Measurements from ENCODE around the gene PACRG.

DNA sequence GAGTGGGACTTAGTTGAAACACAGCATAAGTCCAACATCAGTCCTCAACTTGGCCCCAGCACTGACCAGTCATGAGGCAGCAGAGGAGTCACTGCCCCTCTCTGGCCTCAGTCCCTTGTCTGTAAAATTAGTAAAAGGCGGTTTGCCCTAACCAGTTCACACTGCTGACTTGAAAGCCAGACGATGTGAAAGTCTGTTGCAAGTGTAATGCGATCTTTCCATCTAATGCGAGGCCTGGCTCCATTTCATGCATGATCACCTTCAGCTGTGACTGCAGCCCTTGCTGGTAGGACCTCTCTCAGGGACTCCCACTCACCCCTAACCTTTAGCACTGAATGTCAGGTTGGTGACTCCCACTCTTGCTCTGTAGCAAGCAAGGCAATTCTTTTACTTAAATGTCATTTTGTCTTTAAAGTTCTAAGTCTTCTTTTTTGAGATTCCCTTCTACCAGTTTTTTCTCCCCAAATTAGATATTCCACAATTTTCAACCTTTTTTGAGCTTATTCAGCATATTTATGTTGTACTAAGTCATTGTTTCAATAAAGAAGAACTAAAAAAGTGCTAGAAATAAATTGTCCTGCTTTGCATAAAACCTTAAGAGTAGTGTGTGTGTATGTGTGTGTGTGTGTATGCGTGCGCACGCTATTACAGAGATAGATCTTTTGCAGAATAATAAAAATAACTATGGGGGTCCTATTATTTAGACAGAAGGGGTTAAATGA, 245.5 kb downstream of the PACRG start:
- TF ChIP-seq, protein P1, sequence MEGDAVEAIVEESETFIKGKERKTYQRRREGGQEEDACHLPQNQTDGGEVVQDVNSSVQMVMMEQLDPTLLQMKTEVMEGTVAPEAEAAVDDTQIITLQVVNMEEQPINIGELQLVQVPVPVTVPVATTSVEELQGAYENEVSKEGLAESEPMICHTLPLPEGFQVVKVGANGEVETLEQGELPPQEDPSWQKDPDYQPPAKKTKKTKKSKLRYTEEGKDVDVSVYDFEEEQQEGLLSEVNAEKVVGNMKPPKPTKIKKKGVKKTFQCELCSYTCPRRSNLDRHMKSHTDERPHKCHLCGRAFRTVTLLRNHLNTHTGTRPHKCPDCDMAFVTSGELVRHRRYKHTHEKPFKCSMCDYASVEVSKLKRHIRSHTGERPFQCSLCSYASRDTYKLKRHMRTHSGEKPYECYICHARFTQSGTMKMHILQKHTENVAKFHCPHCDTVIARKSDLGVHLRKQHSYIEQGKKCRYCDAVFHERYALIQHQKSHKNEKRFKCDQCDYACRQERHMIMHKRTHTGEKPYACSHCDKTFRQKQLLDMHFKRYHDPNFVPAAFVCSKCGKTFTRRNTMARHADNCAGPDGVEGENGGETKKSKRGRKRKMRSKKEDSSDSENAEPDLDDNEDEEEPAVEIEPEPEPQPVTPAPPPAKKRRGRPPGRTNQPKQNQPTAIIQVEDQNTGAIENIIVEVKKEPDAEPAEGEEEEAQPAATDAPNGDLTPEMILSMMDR (optimal IDR thresholded peaks at IDR 0.05 in 1 of 3, IDR thresholded peaks at IDR 0.05 in 1 of 3, conservative IDR thresholded peaks at IDR 0.05 in 1 of 3; ENCODE audit: extremely low read depth in 1 of 3, insufficient read depth in 2 of 3, low read length in 3 of 3), result no peak
- no peak for TF ChIP-seq EZH2 (IDR thresholded peaks at IDR 0.05; ENCODE audit: low read length)
